Measurements from ENCODE around the gene HRCT1.
A peak's percentile ranks its signal among the peaks of the same experiment; 100 is the strongest.
"Not testable (repeated sequence)": the region's sequence is repeated elsewhere in the genome, so short reads cannot be mapped to it uniquely, and the experiment has no call there.

Gene HRCT1

GRCh38 chr9:35905912-35906679 lies at the start of gene HRCT1:
Gene HRCT1, plus strand, starts transcription at chr9:35906202. Its CDS starts 86 bp downstream, at chr9:35906288.
- DNase-seq = peak; percentile 82

GRCh38 chr9:35856206-35856605 lies 49.8 kb upstream of the HRCT1 start:
- DNase-seq = no peak

GRCh38 chr9:35856882-35857281 lies 49.1 kb upstream of the HRCT1 start:
- DNase-seq = no peak

- DNase-seq = no peak
These were observed 47.5 kb upstream of the HRCT1 start for GRCh38 chr9:35858458-35858857.

GRCh38 chr9:35859310-35859989 lies 46.6 kb upstream of the HRCT1 start:
- no peak for DNase-seq

- no peak for DNase-seq
These were observed 46.0 kb upstream of the HRCT1 start for GRCh38 chr9:35859990-35860339.

GRCh38 chr9:35861161-35861897 lies 44.7 kb upstream of the HRCT1 start:
- DNase-seq = no peak

- DNase-seq = no peak
These were observed 43.7 kb upstream of the HRCT1 start for GRCh38 chr9:35862328-35862727.

GRCh38 chr9:35863583-35863982 lies 42.4 kb upstream of the HRCT1 start:
- DNase-seq = no peak

- DNase-seq = no peak
These were observed 41.2 kb upstream of the HRCT1 start for GRCh38 chr9:35864695-35865255.

GRCh38 chr9:35867538-35867937 lies 38.5 kb upstream of the HRCT1 start:
- DNase-seq = no peak

- no peak for DNase-seq
These were observed 37.1 kb upstream of the HRCT1 start for GRCh38 chr9:35868933-35869332.

- DNase-seq = no peak
These were observed 36.3 kb upstream of the HRCT1 start for GRCh38 chr9:35869621-35870216.

GRCh38 chr9:35870351-35870923 lies 35.6 kb upstream of the HRCT1 start, which contains the start of gene OR13J1:
Gene OR13J1, minus strand, starts transcription at chr9:35870401. Its CDS starts 0 bp downstream, at chr9:35870401.
- no peak for DNase-seq

GRCh38 chr9:35871545-35871944 lies 34.5 kb upstream of the HRCT1 start:
- DNase-seq = no peak

- no peak for DNase-seq
These were observed 33.5 kb upstream of the HRCT1 start for GRCh38 chr9:35872505-35872904.

GRCh38 chr9:35882263-35882848 lies 23.6 kb upstream of the HRCT1 start:
- no peak for DNase-seq

- no peak for DNase-seq
These were observed 23.0 kb upstream of the HRCT1 start for GRCh38 chr9:35882996-35883395.

- not testable (repeated sequence) for DNase-seq
These were observed 21.1 kb upstream of the HRCT1 start for GRCh38 chr9:35884908-35885307.

- no peak for DNase-seq
These were observed 14.4 kb upstream of the HRCT1 start for GRCh38 chr9:35891646-35892045.

- DNase-seq = no peak
These were observed 14.0 kb upstream of the HRCT1 start for GRCh38 chr9:35892051-35892450.

GRCh38 chr9:35896570-35896969 lies 9.4 kb upstream of the HRCT1 start:
- DNase-seq = no peak

All from NCI-H510A (cell line).